GM19023 (cell line): Measurements from ENCODE around the gene CD151.
A peak's percentile ranks its signal among the peaks of the same experiment; 100 is the strongest.

Source experiments
- ATAC-seq: cut with Tn5 transposase; IDR thresholded peaks from one replicate; pipeline ENCODE4 v1.9.1; 2021; ENCODE audit warnings: mild to moderate bottlenecking, moderate library complexity; ENCODE audit not compliant: unreplicated experiment

The CD151 gene

DNA sequence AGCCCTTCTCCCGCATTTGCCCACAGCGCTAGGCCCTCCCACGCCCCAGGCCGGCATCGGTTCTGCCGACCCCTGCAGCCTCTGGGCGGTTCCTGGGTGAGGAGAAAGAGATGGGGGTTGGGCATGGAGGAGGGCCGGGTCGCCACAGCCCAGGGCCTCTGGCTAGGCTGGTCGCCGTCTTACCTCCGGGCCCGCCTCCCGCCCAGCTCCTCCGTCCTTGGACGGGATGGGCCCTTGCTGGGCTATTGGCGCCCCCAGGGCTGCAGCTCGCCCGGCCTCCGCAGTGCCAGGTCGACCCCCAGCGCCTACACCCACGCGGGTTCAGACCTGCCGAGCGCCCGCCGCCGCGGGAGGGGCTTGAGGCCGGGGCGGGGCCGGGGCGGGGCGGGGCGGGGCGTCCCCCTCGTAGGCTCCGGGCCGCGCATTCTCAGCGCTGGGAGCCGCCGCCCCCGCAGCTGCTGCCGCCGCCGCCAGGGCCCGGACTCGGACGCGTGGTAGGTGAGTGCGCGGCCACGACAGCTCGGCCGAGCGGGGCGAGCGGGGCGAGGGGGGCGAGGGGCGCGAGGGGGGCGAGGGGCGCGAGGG, at the start of gene CD151:
TSS of gene CD151 (plus strand) at position 424 of the 585 bp plus-strand sequence. CDS start 3,118 bp downstream, outside the sequence.
- ATAC-seq, result peak; percentile 51

DNA sequence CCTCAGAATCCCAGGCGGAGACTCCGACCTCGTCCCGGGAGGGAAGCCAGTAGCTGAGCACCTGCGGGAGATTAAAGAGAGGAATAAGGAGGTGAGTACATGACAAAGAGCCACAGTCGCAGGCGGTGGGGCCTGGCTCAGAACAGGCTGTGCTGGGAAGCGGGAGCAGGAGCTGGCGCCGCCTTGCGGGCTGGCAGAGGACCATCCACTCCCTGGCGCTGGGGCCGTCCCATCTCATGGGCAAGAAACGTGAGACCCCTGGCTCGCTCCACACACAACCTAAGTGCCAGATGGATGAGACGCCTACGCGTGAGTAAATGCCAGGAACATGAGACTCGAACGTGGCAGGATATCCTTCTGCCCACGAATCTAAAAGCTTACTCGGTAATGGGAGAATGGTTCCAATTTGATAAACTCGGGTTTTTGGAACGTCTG, 49.2 kb upstream of the CD151 start:
- ATAC-seq, result no peak

DNA sequence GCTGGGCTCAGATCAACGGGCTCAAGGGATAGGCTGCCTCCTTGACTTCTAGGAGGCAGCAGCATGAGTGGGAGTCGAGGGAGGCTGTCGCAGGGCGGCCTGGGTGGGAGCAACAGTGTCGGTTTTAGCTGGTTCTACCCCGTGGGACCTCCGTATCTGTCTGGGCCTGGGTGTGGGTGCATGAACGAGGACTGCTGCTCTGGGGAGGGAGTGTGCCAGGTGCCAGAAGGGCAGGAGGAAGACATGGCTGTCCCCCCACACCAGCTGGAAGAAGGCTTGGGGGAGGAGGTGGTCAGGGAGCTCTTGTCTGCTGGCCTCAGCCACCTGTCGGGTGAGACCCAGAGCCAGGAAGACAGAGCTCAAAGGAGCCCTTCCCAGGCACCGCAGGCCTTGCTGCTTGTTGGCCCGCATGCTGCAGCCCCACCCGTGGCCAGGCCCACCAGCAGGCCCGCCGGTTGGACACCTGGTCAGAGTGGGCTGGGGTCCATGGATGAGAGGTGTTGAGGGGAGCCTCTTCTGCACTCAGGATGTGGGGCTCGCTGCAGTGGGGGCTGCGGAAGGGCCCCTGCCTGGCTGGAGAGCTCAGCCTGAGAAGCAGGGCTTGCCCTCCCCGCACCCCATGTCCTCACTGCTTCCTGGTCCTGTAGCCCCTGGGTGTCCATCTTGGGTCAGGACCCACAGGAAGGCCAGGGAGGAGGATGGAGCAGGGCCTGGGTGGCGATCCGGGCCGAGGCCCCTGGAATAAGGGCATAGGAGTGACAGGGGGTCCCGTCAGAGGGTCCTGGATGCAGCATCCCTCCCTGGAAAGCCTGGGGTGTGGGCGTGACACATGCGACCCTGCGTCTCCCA, 46.3 kb upstream of the CD151 start:
- no peak for ATAC-seq

DNA sequence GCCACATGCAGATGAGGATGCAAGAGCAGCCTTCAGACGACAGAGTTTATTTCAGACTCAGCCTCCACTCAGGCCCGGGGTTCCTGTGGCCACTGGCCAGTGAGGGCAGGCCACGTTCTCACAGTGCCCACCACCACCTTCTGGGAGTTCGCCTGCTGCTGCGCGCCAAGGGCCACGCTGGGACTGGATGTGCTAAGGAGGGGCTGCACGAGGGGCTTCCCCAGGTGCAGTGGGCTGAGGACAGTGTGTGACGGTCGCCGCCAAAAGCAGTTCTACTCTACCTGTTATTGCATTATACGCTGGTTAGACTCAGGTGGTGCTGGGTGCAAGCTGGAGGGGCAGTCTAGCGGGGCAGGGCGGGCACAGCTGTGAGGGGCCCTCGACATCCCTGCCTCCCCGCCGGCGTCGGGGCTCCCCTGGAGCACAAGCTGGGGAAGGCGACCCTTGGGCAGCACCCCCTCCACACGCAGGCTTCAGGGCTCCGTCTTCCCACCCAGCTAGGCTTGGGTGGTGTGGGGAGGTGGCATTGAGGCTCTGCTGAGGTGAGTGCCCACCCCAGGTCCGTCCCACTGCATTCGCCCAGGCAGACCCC, 45.6 kb upstream of the CD151 start:
- ATAC-seq, result no peak

DNA sequence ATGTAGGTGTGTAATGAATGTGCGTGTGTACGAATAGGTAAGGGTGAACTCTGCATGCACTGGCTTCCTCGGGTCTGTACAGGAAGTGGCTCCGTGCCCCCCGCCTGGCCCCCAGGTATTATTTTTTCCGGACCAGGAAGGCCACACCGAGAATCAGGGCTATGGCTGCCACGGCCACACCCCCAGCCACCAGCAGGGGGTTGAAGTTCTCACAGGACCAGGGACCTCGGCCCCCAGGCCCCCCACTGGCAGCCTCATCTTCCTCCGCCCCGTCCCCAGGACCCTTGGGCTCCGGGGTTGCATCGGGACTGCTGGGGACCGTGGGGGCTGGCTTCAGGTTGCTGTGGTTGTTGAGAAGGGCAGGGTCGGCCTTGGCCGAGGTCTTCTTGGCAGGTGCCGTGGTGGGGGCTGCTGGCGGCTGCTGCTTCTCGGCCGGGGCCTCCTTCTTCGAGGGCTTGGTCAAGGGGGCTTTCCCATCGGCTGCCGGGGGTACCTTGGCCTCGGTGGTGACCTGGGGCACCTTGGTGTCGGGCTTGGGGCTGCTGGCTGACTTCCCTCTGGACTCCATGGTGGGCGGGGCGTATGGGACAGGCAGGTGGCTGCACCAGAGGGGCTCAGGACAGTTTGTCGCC, 44.6 kb upstream of the CD151 start:
- no peak for ATAC-seq

DNA sequence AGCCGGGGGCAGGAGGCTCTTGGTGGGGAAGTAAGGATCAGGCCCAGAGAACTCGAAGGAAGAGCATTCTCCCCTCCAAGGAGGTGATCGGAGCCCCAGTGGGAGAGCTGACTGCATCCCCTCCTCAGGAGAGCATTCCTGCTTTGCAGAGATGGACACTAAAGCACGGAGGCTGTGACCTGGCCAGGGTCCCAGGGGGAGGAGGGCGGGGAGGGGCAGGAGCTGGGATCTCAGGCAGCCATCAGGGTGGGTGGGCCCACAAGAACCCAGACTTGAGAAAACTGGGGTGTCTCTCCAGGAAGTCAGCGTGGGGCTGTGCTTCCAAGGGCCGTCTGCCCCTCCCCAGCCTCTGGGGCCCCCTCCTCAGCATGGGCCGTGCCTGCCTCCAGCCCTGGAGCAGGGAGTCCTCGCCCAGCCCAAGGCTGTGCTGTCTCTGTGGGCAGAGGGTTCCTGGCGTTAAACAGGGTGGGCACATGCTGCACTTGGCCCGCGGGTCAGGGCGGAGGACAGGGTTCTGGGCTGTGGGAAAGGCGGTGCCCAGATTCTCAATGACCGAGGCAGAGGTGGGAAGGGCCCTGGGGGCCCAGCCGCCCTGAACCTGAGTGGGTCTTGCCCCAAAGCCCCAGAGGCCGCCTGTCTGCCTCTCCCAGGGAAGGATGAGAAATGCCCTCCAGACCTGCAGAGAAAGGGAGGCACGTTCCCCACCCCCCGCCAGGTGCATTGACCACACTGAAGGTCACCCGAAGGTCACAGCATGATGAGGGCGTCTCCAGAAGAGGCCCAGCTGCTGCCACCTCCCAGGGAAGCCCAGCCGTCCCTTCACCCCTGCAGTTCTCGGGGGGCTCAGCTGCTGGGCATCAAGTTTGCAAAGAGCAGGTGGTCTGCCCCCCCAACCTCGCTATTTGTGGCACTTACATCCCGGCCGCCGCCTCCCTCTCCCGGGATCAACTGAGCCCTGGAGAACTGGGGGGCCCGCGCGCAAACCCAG, 43.5 kb upstream of the CD151 start:
- ATAC-seq, result no peak

DNA sequence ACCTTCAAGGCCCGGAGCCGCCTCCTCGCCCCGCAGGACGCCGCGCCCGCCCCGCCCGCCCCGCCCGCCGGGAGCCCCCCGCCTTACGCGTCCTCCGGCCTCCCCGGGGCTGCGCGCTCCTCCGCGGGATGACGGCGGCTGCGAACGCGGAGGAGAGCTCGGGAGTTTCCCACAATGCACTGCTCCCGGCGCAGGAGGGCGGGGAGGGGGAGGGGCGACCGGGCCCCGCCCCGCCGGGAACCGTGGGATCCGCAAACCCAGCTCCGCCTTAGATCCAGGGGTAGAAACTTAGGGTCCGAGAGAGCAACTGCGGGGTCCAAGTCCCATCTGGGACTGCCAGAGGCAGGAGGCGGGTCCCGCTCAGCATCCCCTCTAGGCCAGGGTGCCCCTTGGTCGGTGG, 42.8 kb upstream of the CD151 start, which contains the start of gene CEND1:
TSS of gene CEND1 (minus strand) at position 148 of the 400 bp plus-strand sequence. CDS start 1,514 bp downstream, outside the sequence.
- no peak for ATAC-seq

DNA sequence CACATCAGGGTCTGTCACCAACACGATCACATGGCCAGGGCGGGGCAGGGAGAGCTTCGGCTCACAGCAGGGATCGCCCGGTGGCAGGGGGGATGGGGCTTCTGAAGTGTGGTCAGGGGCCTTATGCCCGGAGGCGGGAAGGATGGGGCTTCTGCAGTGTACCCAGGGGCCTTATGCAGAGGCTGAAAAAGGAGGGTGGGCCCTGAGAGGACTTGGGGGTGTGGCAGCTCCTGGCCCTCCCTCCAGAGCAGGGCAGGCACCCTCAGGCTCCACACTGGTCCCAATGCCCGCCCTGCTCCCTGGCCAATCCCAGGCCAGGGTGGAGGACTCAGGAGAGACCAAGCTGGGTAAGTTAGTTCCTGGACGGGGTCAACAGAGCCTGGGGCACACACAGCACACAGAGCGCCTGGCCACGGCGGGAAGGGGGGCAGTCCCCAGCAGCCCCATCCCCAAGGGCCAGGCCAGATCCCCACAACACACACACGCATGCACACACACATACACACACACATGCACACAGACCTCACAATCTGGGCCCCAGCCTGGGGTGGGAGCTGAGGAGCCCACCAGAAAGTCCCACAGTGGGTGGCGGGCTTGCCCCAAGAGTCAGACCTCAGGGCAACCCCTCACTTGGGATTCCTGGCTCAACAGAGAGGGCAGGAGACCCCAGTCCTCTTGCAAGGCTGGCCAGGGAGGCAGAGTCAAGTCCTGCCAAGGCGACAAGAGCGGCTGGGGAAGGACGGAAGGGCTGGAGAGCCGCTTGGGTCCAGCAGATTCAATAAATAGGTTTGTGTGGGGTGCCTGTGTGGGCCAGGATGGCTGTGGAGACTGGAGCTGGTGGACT, 41.8 kb upstream of the CD151 start:
- ATAC-seq, result no peak

DNA sequence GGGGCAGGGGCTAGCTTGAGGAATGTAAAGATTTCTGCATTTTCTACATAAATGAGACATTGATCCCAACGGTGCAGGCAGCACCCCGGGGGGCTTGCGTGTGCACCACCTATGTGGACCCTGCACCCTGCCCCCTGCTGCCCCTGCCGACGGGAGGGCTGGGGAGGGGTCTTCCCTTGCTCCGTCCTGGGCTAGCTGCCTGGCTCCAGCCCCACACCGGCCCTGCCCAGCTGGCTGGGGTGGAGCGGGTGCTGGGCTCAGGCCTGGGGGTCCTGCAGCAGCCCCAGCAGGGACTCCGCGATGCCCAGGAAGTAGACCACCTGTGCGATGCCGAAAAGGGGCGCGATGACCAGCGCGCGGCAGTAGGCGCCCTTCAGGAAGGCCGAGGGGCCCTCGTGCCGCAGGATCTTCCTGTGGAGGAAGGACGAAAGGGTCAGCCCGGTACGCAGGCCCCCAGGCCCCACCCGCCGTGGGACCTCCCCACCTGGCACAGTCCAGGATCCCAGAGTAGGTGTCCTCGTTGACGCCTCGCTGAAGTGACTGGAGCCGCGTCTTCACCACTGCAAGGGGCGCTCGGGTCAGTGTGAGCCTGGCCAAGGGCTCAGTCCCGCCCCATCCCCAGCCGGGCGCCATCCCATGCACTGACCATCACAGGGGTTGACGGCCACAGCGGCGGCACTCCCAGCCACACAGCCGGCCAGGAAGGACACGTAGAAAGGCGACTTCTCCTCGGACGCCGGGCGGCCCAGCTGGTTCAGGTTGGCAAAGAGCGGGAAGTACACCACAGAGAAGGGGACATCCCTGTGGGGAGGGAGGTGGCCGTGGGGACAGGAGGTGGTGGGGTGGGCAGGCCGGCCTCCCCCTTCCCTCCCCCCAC, 40.9 kb upstream of the CD151 start:
- ATAC-seq, result no peak

DNA sequence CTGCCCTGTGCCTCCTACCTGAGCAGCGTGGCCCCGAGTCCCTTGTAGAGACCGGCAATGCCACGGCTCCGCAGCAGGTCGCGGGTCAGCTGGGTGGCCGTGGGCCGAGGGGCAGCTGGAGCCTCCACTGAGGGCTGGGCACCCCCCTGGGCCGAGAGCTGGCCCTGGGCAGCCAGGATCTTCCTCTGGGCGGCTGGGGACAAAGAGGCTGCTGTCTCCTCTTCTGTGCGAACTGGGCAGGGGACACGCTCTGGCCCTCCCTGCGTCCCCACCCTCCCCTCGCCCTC, 40.3 kb upstream of the CD151 start:
- no peak for ATAC-seq

DNA sequence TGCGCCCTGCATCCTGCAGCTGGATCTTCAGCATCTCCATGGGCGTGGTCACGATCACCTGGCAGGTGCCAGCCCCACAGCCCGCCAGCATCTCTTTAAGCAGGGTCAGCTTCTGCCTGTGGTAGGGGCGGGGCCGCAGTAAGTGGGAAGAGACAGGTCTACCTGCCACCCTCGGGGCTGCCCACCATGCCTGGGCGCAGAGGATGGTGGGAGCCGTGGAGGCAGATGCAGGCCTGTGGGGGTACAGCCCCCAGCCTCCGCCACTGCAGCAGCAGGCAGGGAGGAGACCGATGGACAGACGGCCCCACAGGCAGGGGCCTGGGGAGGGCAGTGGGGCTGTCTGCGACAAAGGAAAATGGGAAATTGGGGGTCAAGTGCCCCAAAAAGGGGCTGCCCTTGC, 39.9 kb upstream of the CD151 start:
- ATAC-seq, result no peak

DNA sequence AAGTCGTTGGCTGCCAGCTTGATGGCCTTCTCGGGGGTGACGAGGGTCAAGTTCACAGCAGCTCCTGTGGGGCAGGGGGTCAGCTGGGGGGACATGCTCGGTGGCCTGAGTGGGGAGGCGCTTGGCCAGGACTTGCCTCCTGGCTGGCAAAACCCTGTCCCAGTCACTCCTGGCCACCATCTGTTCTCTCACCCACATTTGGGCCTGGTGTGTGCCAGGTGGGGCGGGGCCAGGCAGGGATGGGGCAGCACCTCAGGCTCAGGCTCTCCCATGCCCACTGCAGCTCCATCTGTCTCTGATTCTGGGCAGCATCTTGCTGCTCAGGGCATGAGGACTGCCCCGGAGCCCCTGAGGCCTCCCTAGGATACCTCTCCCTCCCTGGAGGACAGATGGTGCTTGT, 39.2 kb upstream of the CD151 start:
- no peak for ATAC-seq

DNA sequence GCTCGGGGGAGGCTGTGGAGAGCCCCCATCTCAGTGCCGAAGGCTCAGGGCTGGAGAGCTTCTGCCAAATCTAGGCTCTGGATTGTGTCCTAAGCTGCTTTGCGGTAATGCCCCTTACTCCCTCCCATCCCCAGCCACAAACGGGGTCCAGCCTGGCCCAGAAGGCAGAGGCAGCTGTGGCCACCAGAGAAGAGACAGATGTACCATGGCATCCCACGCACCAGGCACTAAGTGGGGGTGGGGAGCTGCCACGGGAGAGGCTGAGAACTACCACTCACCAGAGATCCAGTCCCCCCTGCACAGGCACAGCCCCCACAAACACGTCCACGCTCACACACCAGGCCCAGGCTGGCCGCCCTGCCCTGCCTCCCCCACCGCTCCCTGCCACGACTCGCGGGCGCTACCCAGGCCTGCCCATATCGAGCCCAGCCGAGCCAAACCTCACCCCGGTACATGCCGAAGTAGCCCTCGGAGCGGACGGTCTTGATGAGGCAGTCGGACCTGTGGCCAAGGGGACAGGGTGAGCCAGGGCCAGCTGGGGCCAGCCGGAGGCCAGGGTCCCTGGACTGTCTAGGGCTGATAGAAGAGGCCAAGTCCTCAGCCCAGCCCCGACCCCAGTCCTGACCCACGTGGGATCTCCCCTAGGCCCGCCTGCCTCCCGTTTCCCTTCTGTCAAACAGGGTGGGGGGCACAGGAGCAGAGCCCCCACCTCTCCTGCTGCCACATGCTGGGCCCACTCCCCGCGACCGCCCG, 38.6 kb upstream of the CD151 start:
- no peak for ATAC-seq

DNA sequence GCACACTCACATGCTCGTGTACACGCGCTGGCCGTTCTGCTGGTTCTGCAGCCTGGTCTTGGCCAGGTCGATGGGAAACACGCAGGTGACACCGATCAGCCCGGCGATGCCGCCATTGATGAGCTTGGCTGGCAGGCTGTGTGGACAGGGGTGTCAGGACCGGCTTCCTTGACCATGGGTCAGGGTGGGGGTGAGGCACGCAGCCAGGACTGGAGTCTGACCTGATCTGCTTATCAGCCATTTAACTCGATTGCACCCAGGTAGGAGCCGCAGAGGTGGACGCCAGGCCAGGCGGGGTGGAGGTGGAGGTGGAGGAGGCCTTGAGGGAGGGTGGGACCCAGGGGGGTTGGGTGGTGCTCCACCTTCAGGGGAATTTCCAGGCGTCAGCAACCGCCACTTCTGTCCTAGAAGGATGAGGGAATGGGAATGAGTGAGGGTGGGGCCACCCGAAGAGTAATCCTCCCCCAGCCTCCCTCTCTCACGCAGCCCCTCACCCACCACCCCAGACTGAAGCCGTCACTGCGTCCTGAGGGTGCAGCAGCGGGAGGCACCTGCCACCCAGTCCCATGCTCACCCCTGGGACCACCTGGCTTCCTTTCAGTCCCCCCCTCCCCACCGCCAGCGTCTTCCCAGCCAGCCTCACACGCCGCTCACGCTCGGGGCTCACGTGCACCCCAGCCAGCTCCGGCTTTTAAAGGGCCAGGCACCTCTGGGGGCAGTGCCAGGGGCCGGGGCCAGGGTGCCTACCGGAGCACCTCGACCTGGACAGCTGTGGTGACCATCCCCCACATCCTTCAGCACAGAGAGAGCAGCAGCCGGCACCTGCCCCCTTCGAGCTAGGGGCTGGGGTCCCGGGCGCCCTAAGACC, 37.8 kb upstream of the CD151 start:
- no peak for ATAC-seq

DNA sequence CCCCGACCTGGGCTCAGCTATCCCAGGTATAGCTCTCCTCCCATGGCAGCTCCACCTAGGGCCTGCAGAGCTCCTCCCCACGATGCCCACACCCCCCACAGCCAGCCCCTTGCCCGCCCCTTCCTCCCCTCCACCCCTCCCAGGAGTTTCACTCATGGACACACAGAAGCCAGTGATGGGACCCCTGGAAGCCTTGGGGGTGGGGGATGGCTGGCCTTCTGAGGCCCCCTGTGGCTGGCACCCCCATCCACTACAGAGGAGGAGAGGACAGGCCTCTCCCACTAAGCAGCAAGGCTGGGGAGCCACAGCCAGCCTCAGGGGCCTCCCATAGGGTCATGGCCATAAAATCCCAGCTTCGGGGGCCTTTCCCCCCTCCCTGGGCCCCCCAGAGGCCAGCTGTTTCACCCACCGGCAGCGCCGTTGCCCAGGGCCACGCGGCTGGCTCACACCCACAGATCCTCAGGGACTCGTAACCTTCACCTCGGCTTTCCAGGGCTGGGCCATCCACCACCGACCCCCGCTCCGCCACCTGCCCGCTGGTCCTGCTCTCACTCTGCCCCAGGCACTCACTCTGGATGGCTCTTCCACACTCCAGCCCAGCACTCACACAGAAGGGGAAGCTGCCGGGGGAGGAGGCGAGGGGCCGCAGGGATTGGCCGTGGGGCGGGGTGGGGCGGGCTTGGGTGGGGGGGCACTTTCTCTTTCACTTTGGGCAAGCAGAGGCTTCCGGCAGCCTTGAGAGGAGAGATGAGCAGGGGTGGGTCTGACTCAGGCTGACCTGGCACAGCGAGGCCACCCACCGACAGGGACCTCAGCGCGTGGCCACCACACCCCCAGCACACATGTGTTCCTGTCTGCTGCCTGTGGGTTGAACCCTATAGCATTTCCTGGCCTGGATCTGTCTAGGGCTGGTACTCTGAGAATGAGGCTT, 36.9 kb upstream of the CD151 start:
- ATAC-seq, result peak; percentile 31
